ENCODE measurements around the gene ANKRD24. TPM values are rescaled to one million over a fixed set of nuclear protein-coding genes. Genes with fewer than 3 reads are reported as not detected.
"Not testable (repeated sequence)": the region's sequence is repeated elsewhere in the genome, so short reads cannot be mapped to it uniquely, and the experiment has no call there.

Gene ANKRD24
- total RNA-seq, 1 experiment from 2014 or later = 0.39 TPM

GRCh38 chr19:4267901-4268815 is 85.7 kb downstream of the ANKRD24 start:
- no peaks in the 10 kb centered on the region for H3K9me3 Mint-ChIP-seq (ENCODE audit: unreplicated experiment)

GRCh38 chr19:4268816-4269430 is 86.4 kb downstream of the ANKRD24 start:
- Histone ChIP-seq H3K4me1 (no peaks in the 10 kb centered on the region), H3K4me3 (ENCODE audit: low read depth, low read length) (no peak overlapping the region), H3K9me3 (no peaks in the 10 kb centered on the region), H3K27me3 (replicated peaks; ENCODE audit: control insufficient read depth, insufficient read depth, low read length) (no peaks in the 10 kb centered on the region), H3K36me3 (ENCODE audit: control insufficient read depth, insufficient read depth, low read length) (peaks cover 2% of the 10 kb centered on the region)
- DNase-seq = no peak
- H3K9me3 Mint-ChIP-seq (ENCODE audit: unreplicated experiment) = no peaks in the 10 kb centered on the region
- no peaks in the 10 kb centered on the region for H3K4me1 Mint-ChIP-seq (ENCODE audit: low read depth, unreplicated experiment)
- H3K4me3 Mint-ChIP-seq (ENCODE audit: unreplicated experiment) = no peak overlapping the region
- TF ChIP-seq CTCF (IDR thresholded peaks at IDR 0.05; ENCODE audit: insufficient read depth in 1 of 2, low read depth in 1 of 2, low read length in 1 of 2, severe bottlenecking in 1 of 2, unreplicated experiment in 1 of 2) = no peak
- ChIA-PET POLR2A (no interaction called here), CTCF (interaction anchor here (0.6 to 2.8 kb wide), 3 partner anchors 12 to 83 kb away, joined by 3 to 34 read pairs (median 13); partner anchors contain the start of gene STAP2)
- H3K27ac Mint-ChIP-seq (ENCODE audit: unreplicated experiment) = no peak overlapping the region
- H3K27me3 Mint-ChIP-seq (ENCODE audit: insufficient read depth, unreplicated experiment) = no peaks in the 10 kb centered on the region
- peaks cover 8% of the 10 kb centered on the region for H3K36me3 Mint-ChIP-seq (ENCODE audit: insufficient read depth, unreplicated experiment)
- intact Hi-C loops (cut with micrococcal nuclease; ENCODE audit: unreplicated experiment) = no loop called here
- BruUV-seq (replicated peaks) = no TSS peak

More at GRCh38 chr19:4267901-4268815, 85.7 kb downstream of the ANKRD24 start:
- no peak for DNase-seq
- Histone ChIP-seq H3K4me1 (no peaks in the 10 kb centered on the region), H3K27me3 (replicated peaks; ENCODE audit: control insufficient read depth, insufficient read depth, low read length) (no peaks in the 10 kb centered on the region), H3K4me3 (ENCODE audit: low read depth, low read length) (no peak overlapping the region), H3K9me3 (no peaks in the 10 kb centered on the region), H3K36me3 (ENCODE audit: control insufficient read depth, insufficient read depth, low read length) (peaks cover 2% of the 10 kb centered on the region)
- BruUV-seq (replicated peaks) = no TSS peak
- H3K27me3 Mint-ChIP-seq (ENCODE audit: insufficient read depth, unreplicated experiment) = no peaks in the 10 kb centered on the region
- no peaks in the 10 kb centered on the region for H3K4me1 Mint-ChIP-seq (ENCODE audit: low read depth, unreplicated experiment)
- H3K27ac Mint-ChIP-seq (ENCODE audit: unreplicated experiment) = no peak overlapping the region
- POLR2A ChIA-PET = no interaction called here
- no peak for TF ChIP-seq CTCF (IDR thresholded peaks at IDR 0.05; ENCODE audit: insufficient read depth in 1 of 2, low read depth in 1 of 2, low read length in 1 of 2, severe bottlenecking in 1 of 2, unreplicated experiment in 1 of 2)
- intact Hi-C loops (cut with micrococcal nuclease; ENCODE audit: unreplicated experiment) = loop anchor here (1.0 kb wide), 1 partner anchor 84 kb away; no protein-coding TSS in a partner anchor
- no peak overlapping the region for H3K4me3 Mint-ChIP-seq (ENCODE audit: unreplicated experiment)
- peaks cover 8% of the 10 kb centered on the region for H3K36me3 Mint-ChIP-seq (ENCODE audit: insufficient read depth, unreplicated experiment)
- CTCF ChIA-PET = interaction anchor here (0.6 to 2.8 kb wide), 12 partner anchors 10 to 191 kb away, joined by 3 to 45 read pairs (median 8); partner anchors contain the start of genes CHAF1A, MPND, SHD and STAP2

GRCh38 chr19:4272894-4273293 is 90.4 kb downstream of the ANKRD24 start:
- Mint-ChIP-seq H3K4me1 (ENCODE audit: low read depth, unreplicated experiment) (no peaks in the 10 kb centered on the region), H3K9me3 (ENCODE audit: unreplicated experiment) (no peaks in the 10 kb centered on the region), H3K36me3 (ENCODE audit: insufficient read depth, unreplicated experiment) (no peaks in the 10 kb centered on the region), H3K4me3 (ENCODE audit: unreplicated experiment) (no peak overlapping the region), H3K27me3 (ENCODE audit: insufficient read depth, unreplicated experiment) (no peaks in the 10 kb centered on the region), H3K27ac (ENCODE audit: unreplicated experiment) (no peak overlapping the region)
- TF ChIP-seq CTCF (IDR thresholded peaks at IDR 0.05; ENCODE audit: insufficient read depth in 1 of 2, low read depth in 1 of 2, low read length in 1 of 2, severe bottlenecking in 1 of 2, unreplicated experiment in 1 of 2) = no peak
- intact Hi-C loops (cut with micrococcal nuclease; ENCODE audit: unreplicated experiment) = no loop called here
- Histone ChIP-seq H3K4me1 (no peaks in the 10 kb centered on the region), H3K9me3 (no peaks in the 10 kb centered on the region), H3K27me3 (replicated peaks; ENCODE audit: control insufficient read depth, insufficient read depth, low read length) (no peaks in the 10 kb centered on the region), H3K36me3 (ENCODE audit: control insufficient read depth, insufficient read depth, low read length) (no peaks in the 10 kb centered on the region), H3K4me3 (ENCODE audit: low read depth, low read length) (no peak overlapping the region)
- ChIA-PET POLR2A (no interaction called here), CTCF (no interaction called here)
- no TSS peak for BruUV-seq (replicated peaks)
- no peak for DNase-seq

- H3K27me3 ChIP-seq (replicated peaks; ENCODE audit: control insufficient read depth, insufficient read depth, low read length); H3K36me3 Mint-ChIP-seq (ENCODE audit: insufficient read depth, unreplicated experiment); H3K4me1 ChIP-seq; DNase-seq; POLR2A ChIA-PET; H3K9me3 ChIP-seq; H3K4me3 ChIP-seq (ENCODE audit: low read depth, low read length); H3K27ac Mint-ChIP-seq (ENCODE audit: unreplicated experiment); H3K4me1 Mint-ChIP-seq (ENCODE audit: low read depth, unreplicated experiment); H3K4me3 Mint-ChIP-seq (ENCODE audit: unreplicated experiment); H3K36me3 ChIP-seq (ENCODE audit: control insufficient read depth, insufficient read depth, low read length); H3K9me3 Mint-ChIP-seq (ENCODE audit: unreplicated experiment); H3K27me3 Mint-ChIP-seq (ENCODE audit: insufficient read depth, unreplicated experiment); intact Hi-C loops (cut with micrococcal nuclease; ENCODE audit: unreplicated experiment); BruUV-seq (replicated peaks): not testable (repeated sequence)
- CTCF ChIA-PET = interaction anchor here (0.7 kb wide), 1 partner anchor 92 kb away, joined by 5 read pairs; no protein-coding TSS in a partner anchor
Observed at GRCh38 chr19:4274321-4274686, 91.8 kb downstream of the ANKRD24 start.

Data from Caco-2 (cell line).